ENCODE results near the gene MEIS1.

DNA sequence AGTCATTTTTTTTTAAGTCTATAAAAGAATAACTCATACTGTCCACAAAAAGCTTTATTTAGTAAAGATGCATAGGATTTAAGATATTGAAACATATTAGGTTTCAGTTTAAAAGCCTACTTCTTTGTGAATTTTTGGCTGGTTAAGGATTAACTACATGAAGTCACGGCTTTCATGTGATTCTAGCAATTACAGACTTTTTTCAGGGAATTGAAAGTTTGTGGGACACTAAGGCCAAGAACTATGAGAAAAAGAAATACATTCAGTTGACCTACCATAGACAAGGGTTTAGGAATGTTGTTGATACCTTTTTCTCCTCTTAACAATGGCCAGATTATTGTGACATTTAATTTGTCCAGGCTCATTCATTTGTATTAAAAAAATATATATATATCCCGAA, 109.3 kb downstream of the MEIS1 start:
- TF ChIP-seq POLR2A (IDR thresholded peaks at IDR 0.05; ENCODE audit: low read depth, low read length): no peak
- TF ChIP-seq TAF1 (IDR thresholded peaks at IDR 0.05; ENCODE audit: borderline replicate concordance, low read depth, low read length): no peak
- no peak for TF ChIP-seq POLR2AphosphoS5 (IDR thresholded peaks at IDR 0.05; ENCODE audit: low read depth, low read length)

Measured in GM12892 (cell line).